ENCODE results near the gene CROT. TPM values are rescaled to one million over a fixed set of nuclear protein-coding genes. Genes with fewer than 3 reads are reported as not detected.
A peak's percentile ranks its signal among the peaks of the same experiment; 100 is the strongest.

The CROT gene
- total RNA-seq, 1 donor from 2014 or later, result 8.2 TPM

GRCh38 chr7:87342231-87342630, 3.2 kb upstream of the CROT start:
- H3K4me3 ChIP-seq (ENCODE audit: low read depth, low read length), result no peak overlapping the region
- DNase-seq (ENCODE audit: low read depth), result no peak
- no peak for TF ChIP-seq CTCF (conservative IDR thresholded peaks at IDR 0.05; ENCODE audit: low read depth, low read length)

- DNase-seq (ENCODE audit: low read depth), result no peak
- peak overlapping the region; percentile 89 for H3K4me3 ChIP-seq (ENCODE audit: low read depth, low read length)
- no peak for TF ChIP-seq CTCF (conservative IDR thresholded peaks at IDR 0.05; ENCODE audit: low read depth, low read length)
Observed at GRCh38 chr7:87344446-87344845, 1.0 kb upstream of the CROT start.

DNA sequence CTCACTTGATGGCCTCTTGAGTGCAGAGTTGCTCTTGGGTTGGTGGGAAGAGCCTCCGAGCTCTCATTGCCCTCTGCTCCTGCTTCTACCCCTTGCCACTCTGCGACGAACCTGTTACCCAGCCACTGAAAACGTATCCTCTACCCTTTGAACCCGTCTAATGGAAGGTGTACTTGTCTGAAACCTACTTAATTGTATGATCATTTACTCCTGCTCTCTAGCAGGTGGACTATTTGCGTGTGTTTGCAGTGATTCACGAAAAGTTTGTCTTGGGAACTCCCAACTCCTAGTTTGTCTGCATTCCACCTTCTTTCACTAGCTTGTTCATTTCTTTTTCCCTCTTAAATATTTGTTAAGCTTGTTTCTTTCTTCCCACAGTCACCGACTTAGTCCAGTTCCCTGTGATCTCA, 503 bp downstream of the CROT start:
- H3K4me3 ChIP-seq (ENCODE audit: low read depth, low read length), result peak overlapping the region; percentile 89
- no peak for TF ChIP-seq CTCF (conservative IDR thresholded peaks at IDR 0.05; ENCODE audit: low read depth, low read length)
- no peak for DNase-seq (ENCODE audit: low read depth)

- TF ChIP-seq CTCF (conservative IDR thresholded peaks at IDR 0.05; ENCODE audit: low read depth, low read length), result no peak
- no peak overlapping the region for H3K4me3 ChIP-seq (ENCODE audit: low read depth, low read length)
- no peak for DNase-seq (ENCODE audit: low read depth)
Observed at GRCh38 chr7:87347207-87347606, 1.7 kb downstream of the CROT start.

- no peak for DNase-seq (ENCODE audit: low read depth)
- TF ChIP-seq CTCF (conservative IDR thresholded peaks at IDR 0.05; ENCODE audit: low read depth, low read length), result no peak
Observed at GRCh38 chr7:87347664-87348063, 2.2 kb downstream of the CROT start.

GRCh38 chr7:87354749-87355148, 9.3 kb downstream of the CROT start:
- TF ChIP-seq CTCF (conservative IDR thresholded peaks at IDR 0.05; ENCODE audit: low read depth, low read length), result no peak
- DNase-seq (ENCODE audit: low read depth), result no peak
- H3K4me3 ChIP-seq (ENCODE audit: low read depth, low read length), result no peak overlapping the region

More at GRCh38 chr7:87347664-87348063, 2.2 kb downstream of the CROT start:
- H3K4me3 ChIP-seq (ENCODE audit: low read depth, low read length), result no peak overlapping the region

GRCh38 chr7:87356448-87356847, 11.0 kb downstream of the CROT start:
- no peak for DNase-seq (ENCODE audit: low read depth)

More at GRCh38 chr7:87356448-87356847, 11.0 kb downstream of the CROT start:
- no peak for TF ChIP-seq CTCF (conservative IDR thresholded peaks at IDR 0.05; ENCODE audit: low read depth, low read length)
- H3K4me3 ChIP-seq (ENCODE audit: low read depth, low read length), result no peak overlapping the region
